Uterus (tissue), 2 donors: Measurements from ENCODE around the gene SAMMSON.

Experiments used
- CTCF ChIP-seq, 4 experiments: fragments of 200-600 bp in 2 of 4; fragments of 450-650 bp in 2 of 4; sonication (generic) in 2 of 4; IDR thresholded peaks; one replicate each; pipeline ENCODE4 v1.5.1; 2016 to 2019; ENCODE audit warnings: antibody characterized with exemption in 4 of 4, mild to moderate bottlenecking in 2 of 4, moderate library complexity in 1 of 4
- POLR2A ChIP-seq, 2 donors: fragments of 450-650 bp; IDR thresholded peaks; one replicate each; pipeline ENCODE4 v1.6.1; 2016; ENCODE audit warnings: antibody characterized with exemption in 2 of 2, mild to moderate bottlenecking in 1 of 2, moderate library complexity in 1 of 2

GRCh38 chr3:70114431-70114830, 114.9 kb downstream of the SAMMSON start:
- TF ChIP-seq POLR2A (IDR thresholded peaks at IDR 0.05): no peak
- TF ChIP-seq CTCF (IDR thresholded peaks at IDR 0.05): no peak
